ENCODE measurements around the gene POLDIP2. TPM values are rescaled to one million over a fixed set of nuclear protein-coding genes. Genes with fewer than 3 reads are reported as not detected.

The POLDIP2 gene
- total RNA-seq, 1 donor: 26.6 TPM

- Histone ChIP-seq H3K4me1 (ENCODE audit: insufficient read depth, low read length) (peaks cover 22% of the 10 kb centered on the region), H3K4me3 (ENCODE audit: low read length) (no peak overlapping the region), H3K9me3 (ENCODE audit: low read depth, low read length) (no peaks in the 10 kb centered on the region), H3K27me3 (ENCODE audit: insufficient read depth, low read length) (peaks cover 8% of the 10 kb centered on the region)
Observed at GRCh38 chr17:28379814-28380801, 22.8 kb upstream of the POLDIP2 start.

- peaks cover 22% of the 10 kb centered on the region for H3K4me1 ChIP-seq (ENCODE audit: insufficient read depth, low read length)
- no peak overlapping the region for H3K4me3 ChIP-seq (ENCODE audit: low read length)
- peaks cover 12% of the 10 kb centered on the region for H3K27me3 ChIP-seq (ENCODE audit: insufficient read depth, low read length)
- no peaks in the 10 kb centered on the region for H3K9me3 ChIP-seq (ENCODE audit: low read depth, low read length)
Observed at GRCh38 chr17:28372945-28373274, 15.6 kb upstream of the POLDIP2 start.

- H3K4me1 ChIP-seq (ENCODE audit: insufficient read depth, low read length): peaks cover 22% of the 10 kb centered on the region
- H3K9me3 ChIP-seq (ENCODE audit: low read depth, low read length): no peaks in the 10 kb centered on the region
- peak overlapping the region; percentile 45 for H3K4me3 ChIP-seq (ENCODE audit: low read length)
- peaks cover 12% of the 10 kb centered on the region for H3K27me3 ChIP-seq (ENCODE audit: insufficient read depth, low read length)
Observed at GRCh38 chr17:28372203-28372944, 15.0 kb upstream of the POLDIP2 start.

GRCh38 chr17:28371245-28372202 lies 14.2 kb upstream of the POLDIP2 start, which contains the start of gene SARM1:
Gene SARM1, plus strand, starts transcription at chr17:28371694. Its CDS starts 339 bp downstream, at chr17:28372033.
- H3K9me3 ChIP-seq (ENCODE audit: low read depth, low read length): no peaks in the 10 kb centered on the region
- H3K4me3 ChIP-seq (ENCODE audit: low read length): peak within 1 kb of the TSS; percentile 45
- H3K27me3 ChIP-seq (ENCODE audit: insufficient read depth, low read length): peaks cover 12% of the 10 kb centered on the region
- peaks cover 22% of the 10 kb centered on the region for H3K4me1 ChIP-seq (ENCODE audit: insufficient read depth, low read length)

- no peaks in the 10 kb centered on the region for H3K9me3 ChIP-seq (ENCODE audit: low read depth, low read length)
- peaks cover 12% of the 10 kb centered on the region for H3K27me3 ChIP-seq (ENCODE audit: insufficient read depth, low read length)
- H3K4me1 ChIP-seq (ENCODE audit: insufficient read depth, low read length): peaks cover 22% of the 10 kb centered on the region
- no peak overlapping the region for H3K4me3 ChIP-seq (ENCODE audit: low read length)
Observed at GRCh38 chr17:28370744-28371103, 13.4 kb upstream of the POLDIP2 start.

GRCh38 chr17:28370035-28370743 lies 12.9 kb upstream of the POLDIP2 start, which contains the start of gene VTN:
Gene VTN, minus strand, starts transcription at chr17:28370307. Its CDS starts 104 bp downstream, at chr17:28370203.
- Histone ChIP-seq H3K4me1 (ENCODE audit: insufficient read depth, low read length) (peaks cover 22% of the 10 kb centered on the region), H3K27me3 (ENCODE audit: insufficient read depth, low read length) (peaks cover 12% of the 10 kb centered on the region), H3K4me3 (ENCODE audit: low read length) (no peak within 1 kb of the TSS), H3K9me3 (ENCODE audit: low read depth, low read length) (no peaks in the 10 kb centered on the region)

- H3K4me1 ChIP-seq (ENCODE audit: insufficient read depth, low read length): peaks cover 22% of the 10 kb centered on the region
- H3K9me3 ChIP-seq (ENCODE audit: low read depth, low read length): no peaks in the 10 kb centered on the region
- H3K27me3 ChIP-seq (ENCODE audit: insufficient read depth, low read length): peaks cover 12% of the 10 kb centered on the region
- no peak overlapping the region for H3K4me3 ChIP-seq (ENCODE audit: low read length)
Observed at GRCh38 chr17:28369684-28370034, 12.3 kb upstream of the POLDIP2 start.

GRCh38 chr17:28368915-28369683 lies 11.8 kb upstream of the POLDIP2 start:
- H3K4me1 ChIP-seq (ENCODE audit: insufficient read depth, low read length): peaks cover 22% of the 10 kb centered on the region
- no peaks in the 10 kb centered on the region for H3K9me3 ChIP-seq (ENCODE audit: low read depth, low read length)
- no peak overlapping the region for H3K4me3 ChIP-seq (ENCODE audit: low read length)
- peaks cover 12% of the 10 kb centered on the region for H3K27me3 ChIP-seq (ENCODE audit: insufficient read depth, low read length)

GRCh38 chr17:28368306-28368831 lies 11.0 kb upstream of the POLDIP2 start:
- H3K9me3 ChIP-seq (ENCODE audit: low read depth, low read length): no peaks in the 10 kb centered on the region
- H3K4me3 ChIP-seq (ENCODE audit: low read length): no peak overlapping the region
- H3K4me1 ChIP-seq (ENCODE audit: insufficient read depth, low read length): peaks cover 21% of the 10 kb centered on the region
- peaks cover 11% of the 10 kb centered on the region for H3K27me3 ChIP-seq (ENCODE audit: insufficient read depth, low read length)

GRCh38 chr17:28367641-28368305 lies 10.4 kb upstream of the POLDIP2 start:
- Histone ChIP-seq H3K4me3 (ENCODE audit: low read length) (no peak overlapping the region), H3K4me1 (ENCODE audit: insufficient read depth, low read length) (peaks cover 15% of the 10 kb centered on the region), H3K27me3 (ENCODE audit: insufficient read depth, low read length) (peaks cover 5% of the 10 kb centered on the region), H3K9me3 (ENCODE audit: low read depth, low read length) (no peaks in the 10 kb centered on the region)

GRCh38 chr17:28366605-28367004 lies 9.3 kb upstream of the POLDIP2 start:
- Histone ChIP-seq H3K4me3 (ENCODE audit: low read length) (no peak overlapping the region), H3K4me1 (ENCODE audit: insufficient read depth, low read length) (peaks cover 3% of the 10 kb centered on the region)

GRCh38 chr17:28365487-28365886 lies 8.2 kb upstream of the POLDIP2 start:
- no peak overlapping the region for H3K4me3 ChIP-seq (ENCODE audit: low read length)
- no peaks in the 10 kb centered on the region for H3K4me1 ChIP-seq (ENCODE audit: insufficient read depth, low read length)
- H3K27me3 ChIP-seq (ENCODE audit: insufficient read depth, low read length): no peaks in the 10 kb centered on the region
- H3K9me3 ChIP-seq (ENCODE audit: low read depth, low read length): no peaks in the 10 kb centered on the region

More at GRCh38 chr17:28366605-28367004, 9.3 kb upstream of the POLDIP2 start:
- H3K27me3 ChIP-seq (ENCODE audit: insufficient read depth, low read length): no peaks in the 10 kb centered on the region
- no peaks in the 10 kb centered on the region for H3K9me3 ChIP-seq (ENCODE audit: low read depth, low read length)

Data from mononuclear cell (primary cell).